ENCODE data around the gene ZSWIM5.
A peak's percentile ranks its signal among the peaks of the same experiment; 100 is the strongest.

Gene ZSWIM5

DNA sequence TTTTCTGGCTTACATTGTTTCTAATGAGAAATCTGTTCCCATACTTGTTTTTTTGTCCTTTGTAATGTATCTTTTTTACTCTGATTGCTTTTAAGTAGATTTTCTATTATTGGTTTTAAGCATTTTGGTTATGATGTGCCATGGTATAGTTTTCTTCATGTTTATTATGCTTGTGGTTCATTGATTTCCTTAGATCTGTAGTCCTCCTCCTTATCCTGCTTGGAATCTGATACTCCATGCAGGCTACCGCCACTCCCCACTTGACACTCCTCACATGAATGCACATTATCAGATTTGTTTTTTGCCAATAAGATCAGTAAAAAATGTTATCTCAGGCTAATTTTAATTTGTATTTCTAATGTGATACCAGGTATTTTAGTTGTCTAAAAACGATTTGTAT, 173.6 kb downstream of the ZSWIM5 start:
- no peak for DNase-seq (ENCODE audit: low read depth, low spot score)

DNA sequence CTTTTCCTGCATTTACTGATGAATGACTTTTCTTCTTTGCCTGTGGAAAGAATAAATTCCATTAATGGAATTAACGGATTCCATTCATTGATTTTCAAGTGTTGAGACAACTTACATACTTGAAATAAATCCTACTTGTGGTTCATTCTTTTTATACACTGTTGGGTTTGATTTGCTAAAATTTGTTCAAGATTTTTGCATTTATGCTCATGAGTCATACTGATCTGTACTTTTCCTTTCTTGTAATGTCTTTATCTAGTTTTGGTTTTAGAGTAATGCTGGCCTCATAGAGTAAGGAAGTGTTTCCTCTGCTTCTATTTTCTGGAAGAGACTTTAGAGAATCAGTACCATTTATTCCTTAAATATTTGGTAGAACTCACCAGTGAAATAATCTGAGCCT, 180.0 kb downstream of the ZSWIM5 start:
- DNase-seq (ENCODE audit: low read depth, low spot score) = no peak

DNA sequence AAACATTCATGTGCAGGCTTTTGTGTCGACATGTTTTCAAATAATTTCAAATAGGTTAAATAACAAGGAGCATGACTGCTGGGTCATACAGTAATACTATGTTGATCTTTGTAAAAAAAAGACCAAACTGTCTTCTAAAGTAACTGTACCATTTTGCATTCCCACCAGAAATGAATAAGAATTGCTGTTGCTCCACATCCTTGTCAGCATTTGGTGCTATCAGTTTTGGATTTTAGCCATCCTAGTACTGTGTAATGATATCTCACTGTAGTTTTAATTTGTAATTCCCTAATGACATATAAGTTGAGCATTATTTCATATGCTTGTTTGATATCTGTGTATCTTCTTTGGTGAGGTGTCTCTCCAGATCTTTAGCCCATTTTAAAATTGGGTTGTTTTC, 182.7 kb downstream of the ZSWIM5 start:
- DNase-seq (ENCODE audit: low read depth, low spot score) = no peak

DNA sequence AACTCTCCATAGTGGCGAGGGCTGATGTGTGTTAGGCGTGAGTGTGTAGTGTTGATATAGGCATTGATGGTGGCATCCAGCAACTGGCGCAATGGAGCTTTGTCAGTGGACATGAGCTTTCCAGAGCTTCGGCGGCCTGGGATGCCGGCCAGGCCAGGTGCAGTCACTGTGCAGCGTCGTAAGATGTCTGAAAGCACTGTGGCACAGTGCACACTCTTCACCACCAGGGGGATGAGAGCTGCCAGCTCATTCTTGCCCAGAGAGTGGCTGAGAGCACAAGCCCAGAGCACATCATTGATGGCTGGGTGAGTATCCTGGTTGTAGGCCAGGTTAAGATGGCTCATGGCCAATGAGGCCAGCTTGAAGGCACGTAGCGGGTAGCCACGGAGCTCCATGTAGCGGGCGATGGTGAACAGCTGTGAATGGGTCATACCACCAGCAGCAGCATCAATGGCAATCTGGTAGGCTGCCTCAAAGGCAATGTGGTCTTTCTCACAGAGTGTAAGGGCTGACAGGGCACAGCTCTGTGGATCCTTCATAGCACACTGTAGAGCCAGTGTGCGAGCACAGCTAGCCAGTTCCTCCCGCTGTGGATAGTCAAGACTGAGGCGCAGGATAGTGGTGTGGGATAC, 187.7 kb downstream of the ZSWIM5 start:
- DNase-seq (ENCODE audit: low read depth, low spot score) = no peak

DNA sequence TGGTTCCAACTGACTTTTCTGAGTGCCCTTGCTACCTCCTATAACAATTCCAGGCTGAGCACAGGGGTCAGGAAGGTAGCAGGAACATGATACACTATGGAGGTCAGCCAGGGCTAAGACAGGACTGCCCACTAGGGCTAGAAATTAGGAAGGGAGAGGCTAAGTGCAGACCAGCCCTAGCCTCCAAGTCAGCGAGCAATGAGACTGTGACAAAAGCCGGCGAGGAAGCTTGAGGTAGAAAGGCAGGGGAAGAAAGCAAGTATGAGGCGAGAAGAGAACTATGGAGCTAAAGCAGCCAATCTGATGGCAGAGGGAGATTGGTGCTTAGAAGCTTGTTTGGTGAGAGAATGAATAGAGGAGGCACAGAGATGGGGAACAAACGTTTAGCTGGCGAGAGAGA, 189.6 kb downstream of the ZSWIM5 start:
- no peak for DNase-seq (ENCODE audit: low read depth, low spot score)

DNA sequence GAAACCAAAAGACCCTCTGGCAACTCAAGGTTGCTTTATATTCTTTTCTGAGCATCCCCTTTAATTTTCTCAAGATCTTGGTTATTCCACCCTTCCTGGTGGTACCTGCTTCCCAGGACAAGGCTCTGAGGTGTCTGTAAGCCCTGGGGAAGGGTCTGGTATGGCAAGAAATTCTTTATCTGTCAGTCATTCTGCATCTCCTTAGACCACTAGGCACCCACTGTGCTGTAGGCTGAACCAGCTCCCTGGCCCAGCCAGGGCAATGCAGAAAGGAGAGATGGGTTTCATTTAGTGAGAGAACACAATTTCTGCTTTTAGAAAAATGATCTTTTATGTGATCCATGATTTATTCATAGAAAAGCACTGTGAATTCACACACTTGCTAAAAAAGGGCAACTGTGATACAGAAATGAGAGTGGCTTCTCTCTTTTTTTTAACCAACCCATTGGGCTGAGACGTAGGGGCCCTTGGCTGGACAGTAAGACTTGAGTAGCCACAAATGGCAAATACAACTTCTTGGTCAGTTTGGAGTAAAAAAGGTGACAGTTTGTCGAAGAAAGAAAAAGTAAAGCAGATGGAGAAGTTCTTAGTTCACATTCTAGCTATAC, 190.2 kb downstream of the ZSWIM5 start:
- DNase-seq (ENCODE audit: low read depth, low spot score) = no peak

DNA sequence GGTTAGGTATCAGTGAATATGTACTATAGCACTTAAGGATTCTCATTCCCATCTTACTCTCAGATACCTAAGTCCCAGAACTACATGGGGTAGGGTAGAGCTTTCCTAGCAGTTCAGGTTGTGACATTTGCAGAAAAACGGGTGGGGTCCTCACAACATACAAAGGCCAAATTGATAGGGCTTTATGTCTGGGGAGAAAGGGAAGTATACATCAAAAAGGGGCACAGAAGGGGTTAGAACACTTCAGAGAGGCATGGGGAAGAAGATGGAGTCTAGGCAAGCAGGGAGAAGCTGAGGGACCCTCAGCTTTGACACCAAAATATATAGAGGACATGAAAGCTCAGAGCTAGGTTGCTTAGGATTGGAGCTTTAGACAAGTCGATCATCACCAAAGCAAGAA, 190.7 kb downstream of the ZSWIM5 start:
- DNase-seq (ENCODE audit: low read depth, low spot score) = no peak

DNA sequence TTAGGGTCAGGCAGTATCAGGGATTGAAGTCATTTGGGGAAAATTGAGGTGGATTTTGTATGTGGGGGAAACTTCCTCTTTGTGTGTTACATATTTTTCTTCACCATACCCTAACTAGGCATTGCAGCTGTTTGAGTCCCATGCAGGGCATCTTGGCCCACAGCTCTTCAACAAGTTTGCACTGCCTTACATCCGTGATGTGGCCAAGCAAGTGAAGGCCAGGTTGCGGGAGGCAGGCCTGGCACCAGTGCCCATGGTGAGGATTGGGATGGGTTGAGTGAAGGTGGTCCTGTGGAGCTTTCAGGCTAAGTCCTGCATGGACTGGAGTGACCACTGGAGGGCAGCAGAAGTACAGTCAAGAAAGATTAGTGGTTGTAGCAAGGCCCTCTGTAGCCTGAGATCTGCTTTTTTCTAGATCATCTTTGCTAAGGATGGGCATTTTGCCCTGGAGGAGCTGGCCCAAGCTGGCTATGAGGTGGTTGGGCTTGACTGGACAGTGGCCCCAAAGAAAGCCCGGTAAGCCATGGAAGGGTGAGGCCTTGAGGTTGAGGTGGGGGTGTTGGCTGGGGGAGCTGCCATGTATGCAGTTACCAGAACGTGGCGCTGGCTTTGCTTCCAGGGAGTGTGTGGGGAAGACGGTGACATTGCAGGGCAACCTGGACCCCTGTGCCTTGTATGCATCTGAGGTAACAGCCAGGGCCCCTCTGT, 191.9 kb downstream of the ZSWIM5 start:
- DNase-seq (ENCODE audit: low read depth, low spot score) = peak; percentile 71

DNA sequence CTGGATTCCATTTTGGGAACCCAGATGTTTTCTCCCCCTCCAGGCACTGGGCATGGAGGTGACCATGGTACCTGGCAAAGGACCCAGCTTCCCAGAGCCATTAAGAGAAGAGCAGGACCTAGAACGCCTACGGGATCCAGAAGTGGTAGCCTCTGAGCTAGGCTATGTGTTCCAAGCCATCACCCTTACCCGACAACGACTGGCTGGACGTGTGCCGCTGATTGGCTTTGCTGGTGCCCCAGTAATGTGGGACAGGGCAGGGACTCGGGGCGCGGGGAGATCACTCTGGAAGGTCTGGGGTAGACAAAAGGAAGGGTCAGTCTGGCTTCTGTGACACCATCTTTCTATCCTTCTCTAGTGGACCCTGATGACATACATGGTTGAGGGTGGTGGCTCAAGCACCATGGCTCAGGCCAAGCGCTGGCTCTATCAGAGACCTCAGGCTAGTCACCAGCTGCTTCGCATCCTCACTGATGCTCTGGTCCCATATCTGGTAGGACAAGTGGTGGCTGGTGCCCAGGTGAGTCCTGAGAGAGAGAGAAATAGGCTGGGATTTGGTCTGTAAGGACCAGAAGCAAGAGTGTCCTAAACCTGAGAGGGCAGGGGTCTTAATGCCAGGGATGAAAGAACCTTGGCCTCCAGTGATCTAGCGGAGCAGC, 192.7 kb downstream of the ZSWIM5 start:
- no peak for DNase-seq (ENCODE audit: low read depth, low spot score)

DNA sequence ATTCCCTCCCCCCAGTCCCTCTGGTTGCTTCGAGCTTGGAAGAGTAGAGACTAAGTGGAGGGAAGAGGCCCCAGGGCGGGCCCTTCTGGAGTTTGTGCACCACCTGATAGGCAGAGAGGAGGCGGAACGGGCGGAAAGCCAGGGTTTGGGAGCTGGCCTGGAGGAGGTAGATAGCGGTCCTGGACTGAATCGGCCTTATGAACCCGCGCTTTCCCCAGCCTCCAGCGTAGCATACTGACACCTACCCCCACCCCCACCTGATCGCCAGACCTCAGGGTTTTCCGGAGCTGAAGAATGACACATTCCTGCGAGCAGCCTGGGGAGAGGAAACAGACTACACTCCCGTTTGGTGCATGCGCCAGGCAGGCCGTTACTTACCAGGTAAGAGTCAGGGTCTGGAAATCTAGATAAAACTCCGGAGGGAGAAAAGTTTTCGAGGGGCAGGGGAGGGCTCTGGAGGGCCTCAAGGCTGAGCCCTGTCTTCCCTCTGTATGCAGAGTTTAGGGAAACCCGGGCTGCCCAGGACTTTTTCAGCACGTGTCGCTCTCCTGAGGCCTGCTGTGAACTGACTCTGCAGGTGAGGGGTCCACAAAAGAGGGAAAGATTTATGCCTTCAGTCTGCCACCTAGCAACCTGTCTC, 193.6 kb downstream of the ZSWIM5 start:
- no peak for DNase-seq (ENCODE audit: low read depth, low spot score)

DNA sequence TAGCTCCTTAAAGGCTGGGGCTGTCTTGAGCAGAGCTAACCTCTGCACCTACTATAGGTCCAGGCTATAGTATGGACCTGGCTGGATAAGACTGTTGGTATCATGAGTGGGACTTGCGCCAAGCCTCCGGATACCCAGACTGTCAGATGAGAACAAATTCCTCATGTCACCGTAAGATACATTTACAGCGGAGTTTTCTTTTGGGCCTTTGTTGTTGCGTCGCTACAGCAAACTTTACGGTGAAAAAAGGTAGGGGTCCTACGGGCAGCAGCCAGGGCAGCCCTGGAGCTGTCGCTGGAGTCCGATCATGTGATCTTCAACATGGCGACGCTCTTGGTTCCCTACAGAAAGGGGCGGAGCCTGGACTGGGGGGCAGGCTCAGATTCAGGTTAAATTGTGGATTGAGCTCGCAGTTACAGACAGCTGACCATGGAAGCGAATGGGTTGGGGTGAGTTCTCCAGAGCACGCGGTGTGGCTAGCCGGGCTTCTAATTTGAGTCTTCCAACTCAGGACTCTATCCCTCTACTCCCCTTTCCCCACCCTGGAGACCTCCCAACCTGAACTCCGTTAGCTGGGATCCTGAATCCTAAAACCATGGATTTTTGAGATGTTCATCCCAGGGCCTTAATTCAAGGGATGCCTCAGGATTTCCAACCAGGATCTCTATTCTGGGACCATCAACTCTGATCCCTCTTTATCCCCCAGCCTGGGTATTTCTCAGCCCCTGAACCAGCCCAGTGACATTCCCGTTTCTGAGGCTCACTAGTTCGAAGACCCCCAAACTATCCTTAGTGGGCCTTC, 194.4 kb downstream of the ZSWIM5 start, which contains the start of gene UROD:
Gene UROD (plus strand): TSS at position 418 of the 802 bp plus-strand sequence. CDS start 12 bp downstream, at position 430.
- peak; percentile 93 for DNase-seq (ENCODE audit: low read depth, low spot score)

DNA sequence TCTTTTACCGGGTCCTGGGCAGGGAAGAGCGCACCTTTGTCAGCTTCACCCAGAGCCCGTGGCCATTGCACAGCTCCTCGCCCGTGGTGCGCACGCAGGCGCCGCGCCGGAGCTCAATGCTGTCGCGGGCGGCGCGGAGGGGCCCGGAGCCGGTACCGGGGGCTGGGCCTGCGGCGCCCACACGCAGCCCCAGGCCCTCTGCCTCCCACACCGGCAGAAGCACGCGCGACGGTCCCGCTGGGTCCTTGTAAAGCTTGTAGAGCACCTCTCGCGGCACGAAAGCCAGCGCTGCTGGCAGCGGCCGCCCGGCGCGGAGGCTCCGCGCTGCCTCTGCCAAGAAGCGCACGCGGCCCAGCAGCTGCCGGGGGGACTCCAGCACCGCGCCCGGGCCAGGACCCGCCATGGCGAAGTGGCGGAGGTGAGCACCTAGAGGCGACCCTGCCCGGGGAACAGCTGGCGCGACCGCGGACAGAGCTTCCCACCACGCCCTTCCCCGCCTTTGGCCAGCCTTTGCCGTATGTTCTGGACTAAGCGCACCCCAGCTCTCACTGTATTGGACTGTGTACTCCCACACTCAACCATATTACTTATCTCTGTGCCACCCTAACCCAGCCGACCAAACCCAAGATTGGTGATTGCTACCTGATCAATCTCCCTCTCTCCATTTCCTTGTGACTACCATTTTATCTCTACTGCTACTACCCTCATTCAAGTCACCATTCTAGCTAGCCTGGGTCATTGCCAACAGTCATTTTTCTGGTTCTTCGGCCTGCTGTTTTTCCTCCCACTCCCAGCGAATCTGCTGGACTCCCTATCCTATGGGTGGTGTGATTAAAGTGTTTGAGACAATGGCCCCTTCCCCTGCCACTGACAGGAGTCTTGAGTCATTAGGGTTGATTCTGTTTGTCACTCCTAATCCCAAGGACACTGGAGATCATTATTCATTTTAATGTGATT, 195.3 kb downstream of the ZSWIM5 start, which contains the start of gene HECTD3:
Gene HECTD3 (minus strand): TSS at position 470 of the 957 bp plus-strand sequence. CDS start 67 bp downstream, at position 403.
- no peak for DNase-seq (ENCODE audit: low read depth, low spot score)

DNA sequence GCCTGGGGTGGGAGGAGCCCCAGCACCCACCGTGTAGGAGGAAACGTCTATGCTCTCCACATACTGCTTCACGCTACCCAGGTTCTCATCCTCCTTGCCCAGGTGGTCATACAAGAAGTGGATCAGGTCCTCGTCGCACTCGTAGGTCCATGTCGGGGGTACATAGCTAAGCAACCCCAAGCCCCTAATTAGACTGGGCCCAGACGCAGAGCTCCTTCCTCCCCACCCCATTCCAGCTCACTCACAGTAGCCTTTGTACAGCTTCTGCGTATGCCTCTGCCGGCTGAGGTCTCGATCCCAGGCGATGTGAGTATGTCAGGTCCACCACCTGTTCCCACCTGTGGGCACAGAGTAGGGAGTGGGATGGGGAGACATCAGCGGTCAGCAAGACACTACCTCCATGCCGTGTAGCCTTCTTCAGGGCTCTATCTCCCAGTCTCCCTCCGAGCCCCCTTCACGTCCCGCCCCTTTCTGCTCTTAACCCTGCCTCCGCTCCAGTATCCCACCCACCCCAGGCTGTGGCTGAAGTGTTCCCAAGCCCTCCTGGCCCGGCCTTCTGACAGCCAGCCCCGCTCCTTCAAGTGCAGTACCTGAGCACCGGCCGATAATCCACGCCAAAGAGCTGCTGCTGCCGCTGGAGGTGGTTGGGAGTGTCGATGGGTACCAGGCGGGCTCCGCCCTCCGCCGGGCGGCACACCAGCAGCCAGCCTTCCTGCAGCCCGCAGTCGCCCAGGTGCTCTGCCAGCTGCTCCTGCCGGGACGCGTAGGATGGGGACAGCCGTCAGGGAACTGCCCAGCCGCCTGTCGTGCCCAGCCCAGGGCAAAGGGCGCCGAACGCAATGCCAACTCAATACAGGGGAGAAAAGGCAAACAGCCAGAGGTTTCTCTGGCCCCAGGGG, 196.2 kb downstream of the ZSWIM5 start:
- DNase-seq (ENCODE audit: low read depth, low spot score) = no peak

DNA sequence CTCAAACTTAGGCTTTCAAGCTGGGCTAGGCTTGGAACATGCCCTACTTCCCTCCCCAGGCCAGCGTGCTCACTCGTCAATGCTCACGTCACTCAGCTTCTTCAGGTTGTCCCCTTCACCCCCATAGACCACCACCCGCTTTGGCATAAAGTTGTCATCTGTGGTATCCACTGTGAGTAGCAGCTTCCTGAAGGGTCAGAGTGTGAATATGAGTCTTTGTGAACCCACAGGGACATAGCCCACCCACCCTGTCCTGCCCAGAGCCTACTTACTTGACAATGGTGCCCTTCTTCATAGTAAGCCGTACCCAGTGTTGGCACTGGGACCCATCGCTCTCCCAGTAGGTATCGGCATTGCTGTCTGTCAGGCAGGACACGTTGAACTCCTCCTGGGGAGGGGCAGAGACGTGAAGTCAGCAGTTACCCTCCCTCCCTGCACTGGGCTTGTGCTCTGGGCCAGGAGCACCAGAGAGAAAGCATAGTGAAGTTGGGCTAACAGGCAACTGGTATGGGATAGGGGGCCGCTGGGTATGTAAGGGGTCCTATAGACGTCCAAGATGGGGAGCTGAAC, 197.0 kb downstream of the ZSWIM5 start:
- no peak for DNase-seq (ENCODE audit: low read depth, low spot score)

DNA sequence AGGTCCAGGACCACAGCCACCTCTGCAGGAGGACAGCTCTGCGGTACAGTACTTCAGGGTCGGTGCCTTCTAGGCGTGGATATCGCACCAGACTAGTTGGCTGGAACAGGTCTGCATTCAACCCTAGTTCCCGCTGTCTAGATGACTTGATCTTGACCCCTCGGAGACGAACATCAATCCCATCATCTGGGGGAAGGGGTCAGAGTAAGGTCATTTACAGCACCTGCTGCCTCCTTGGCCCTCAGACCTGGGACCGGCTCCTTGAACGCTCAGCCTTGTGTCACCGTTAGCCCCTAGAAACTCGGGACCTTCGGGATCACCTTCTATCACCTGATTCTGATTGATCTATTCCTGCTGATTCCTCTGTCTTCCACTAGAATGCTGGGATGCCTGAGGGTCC, 197.9 kb downstream of the ZSWIM5 start:
- no peak for DNase-seq (ENCODE audit: low read depth, low spot score)

DNA sequence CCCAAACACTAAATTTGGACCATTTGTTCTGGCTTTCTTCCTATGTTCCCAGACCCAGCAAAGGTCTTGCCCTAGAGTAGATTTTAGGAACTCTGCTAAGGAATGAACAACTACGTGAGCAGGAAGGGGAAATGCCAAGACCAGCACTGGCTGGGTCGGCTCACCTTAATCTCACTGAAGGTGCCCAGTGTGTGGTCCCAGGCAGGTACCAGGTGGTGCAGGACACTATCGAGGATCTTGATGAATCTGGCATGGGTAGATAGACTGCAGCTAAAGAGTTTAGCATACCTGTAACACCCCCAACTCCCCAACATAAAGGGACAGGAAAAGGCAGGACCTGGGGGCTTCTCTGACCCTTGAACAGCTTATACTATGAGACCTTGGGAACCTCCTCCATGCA, 198.3 kb downstream of the ZSWIM5 start:
- no peak for DNase-seq (ENCODE audit: low read depth, low spot score)

DNA sequence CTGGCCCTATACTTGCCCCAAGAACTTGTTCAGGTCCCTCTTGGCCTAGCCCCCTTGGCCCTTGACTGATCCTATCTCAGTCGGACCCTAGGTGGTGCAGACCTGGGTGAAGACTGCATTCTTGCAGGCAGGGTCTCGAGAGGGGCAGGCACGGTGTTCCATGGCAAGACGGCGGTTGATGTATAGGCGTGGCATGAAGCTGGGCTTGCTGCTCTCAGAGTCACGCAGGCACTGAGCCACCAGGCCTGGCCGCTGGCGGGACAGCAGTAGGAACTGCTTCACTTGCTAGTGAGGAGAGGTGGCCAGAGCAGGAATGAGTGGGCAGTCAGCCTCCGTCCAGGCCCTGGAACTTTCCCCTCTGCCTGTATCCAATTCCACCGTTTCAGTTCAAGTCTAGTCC, 199.1 kb downstream of the ZSWIM5 start:
- DNase-seq (ENCODE audit: low read depth, low spot score) = no peak

DNA sequence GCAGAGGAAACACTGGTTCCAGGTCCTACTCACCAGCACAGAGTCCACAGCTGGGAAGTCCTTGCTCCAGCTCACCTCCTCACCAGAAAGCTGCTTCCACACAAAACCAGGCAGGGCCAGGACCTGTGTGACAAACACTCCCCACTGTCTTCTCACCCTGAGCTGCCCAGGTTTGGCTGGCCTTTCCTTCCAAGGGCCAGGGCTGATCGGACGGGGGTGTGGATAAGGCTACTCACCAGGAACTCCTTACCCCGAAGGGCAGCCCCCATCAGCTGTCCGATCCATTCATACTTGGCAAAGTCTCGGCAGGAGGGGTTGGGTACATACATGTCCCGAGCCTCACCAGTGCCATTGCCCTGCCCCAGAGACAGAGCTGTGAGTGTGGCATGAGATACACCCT, 200.6 kb downstream of the ZSWIM5 start:
- no peak for DNase-seq (ENCODE audit: low read depth, low spot score)

Data from iPS DF 19.7 (cell line).